CD4-positive, alpha-beta T cell treated with Interleukin-15 for 1 hour (primary cell): ENCODE results near the gene ZGPAT.
"Not testable (repeated sequence)": the region's sequence is repeated elsewhere in the genome, so short reads cannot be mapped to it uniquely, and the experiment has no call there.

ENCODE experiments used
- DNase-seq: peaks from one replicate; pipeline ENCODE4 v3.0.0-alpha.2; 2020

ZGPAT gene

GRCh38 chr20:63707558-63708300 lies at the start of gene ZGPAT, which contains the start of gene ARFRP1:
Gene ZGPAT, plus strand, starts transcription at chr20:63708039. Its CDS starts 542 bp downstream, at chr20:63708581.
Gene ARFRP1, minus strand, starts transcription at chr20:63707976. Its CDS starts 885 bp downstream, at chr20:63707091.
- DNase-seq, result peak; percentile 87

- DNase-seq, result no peak
These were observed 49.1 kb upstream of the ZGPAT start for GRCh38 chr20:63658749-63659187.

GRCh38 chr20:63659370-63659769 lies 48.5 kb upstream of the ZGPAT start:
- DNase-seq, result no peak

- not testable (repeated sequence) for DNase-seq
These were observed 47.7 kb upstream of the ZGPAT start for GRCh38 chr20:63660174-63660573.

GRCh38 chr20:63660622-63661021 lies 47.2 kb upstream of the ZGPAT start:
- no peak for DNase-seq

GRCh38 chr20:63661108-63661507 lies 46.7 kb upstream of the ZGPAT start:
- DNase-seq, result no peak

- no peak for DNase-seq
These were observed 45.7 kb upstream of the ZGPAT start for GRCh38 chr20:63661959-63662812.

GRCh38 chr20:63662813-63663189 lies 45.0 kb upstream of the ZGPAT start:
- DNase-seq, result no peak

- no peak for DNase-seq
These were observed 44.3 kb upstream of the ZGPAT start for GRCh38 chr20:63663332-63664066.

GRCh38 chr20:63664143-63664851 lies 43.5 kb upstream of the ZGPAT start:
- DNase-seq, result no peak

GRCh38 chr20:63664861-63665594 lies 42.8 kb upstream of the ZGPAT start:
- DNase-seq, result no peak

GRCh38 chr20:63665708-63666107 lies 42.1 kb upstream of the ZGPAT start:
- no peak for DNase-seq

GRCh38 chr20:63667858-63668257 lies 40.0 kb upstream of the ZGPAT start:
- no peak for DNase-seq

GRCh38 chr20:63668351-63668750 lies 39.5 kb upstream of the ZGPAT start:
- no peak for DNase-seq

- DNase-seq, result not testable (repeated sequence)
These were observed 36.1 kb upstream of the ZGPAT start for GRCh38 chr20:63671695-63672094.

GRCh38 chr20:63672666-63673065 lies 35.2 kb upstream of the ZGPAT start:
- no peak for DNase-seq

GRCh38 chr20:63673951-63674350 lies 33.9 kb upstream of the ZGPAT start:
- no peak for DNase-seq

- no peak for DNase-seq
These were observed 32.0 kb upstream of the ZGPAT start for GRCh38 chr20:63675681-63676368.

GRCh38 chr20:63678071-63678470 lies 29.8 kb upstream of the ZGPAT start:
- no peak for DNase-seq

- no peak for DNase-seq
These were observed 29.0 kb upstream of the ZGPAT start for GRCh38 chr20:63678667-63679465.
